ENCODE measurements around the gene NPC2.
"Not testable (repeated sequence)": the region's sequence is repeated elsewhere in the genome, so short reads cannot be mapped to it uniquely, and the experiment has no call there.

Gene NPC2

DNA sequence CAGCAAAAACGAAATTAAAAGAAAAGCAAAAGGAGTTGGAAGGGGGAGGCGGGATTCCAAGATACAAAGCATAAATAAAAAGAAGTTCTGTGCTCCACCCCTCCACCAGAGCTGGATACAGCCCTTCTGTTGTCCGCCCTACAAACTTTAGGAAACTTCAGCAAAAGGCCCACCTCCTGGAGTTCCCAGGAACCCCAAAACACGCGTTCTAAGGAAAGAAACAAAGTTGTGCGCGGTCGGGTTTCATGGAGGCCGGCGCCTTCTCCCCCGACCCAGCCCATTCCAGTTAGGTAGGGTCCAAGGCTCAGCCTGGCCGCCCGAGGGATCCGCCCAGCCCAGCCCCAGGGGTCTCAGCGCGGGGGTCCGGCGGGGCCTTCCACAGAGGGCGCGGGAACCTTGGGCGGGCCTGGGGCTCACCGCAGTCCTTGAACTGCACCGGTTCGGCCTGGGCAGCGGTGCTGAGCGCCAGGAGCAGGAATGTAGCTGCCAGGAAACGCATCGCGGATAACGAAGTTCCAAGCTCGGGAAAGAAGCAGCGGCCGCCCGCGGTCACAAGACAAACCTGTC lies at the start of gene NPC2:
NPC2 (minus strand) TSS at position 530 of the 567 bp plus-strand sequence; CDS start at position 499, 31 bp downstream.
- no peak for DNase-seq (ENCODE audit: extremely low spot score)
- TF ChIP-seq SP1 (IDR thresholded peaks at IDR 0.05) (no peak), L3MBTL2 (conservative IDR thresholded peaks at IDR 0.05) (no peak), FOXK2 (IDR thresholded peaks at IDR 0.05) (no peak), TARDBP (IDR thresholded peaks at IDR 0.05) (no peak), ELF4 (IDR thresholded peaks at IDR 0.05) (no peak), FOXA1 (IDR thresholded peaks at IDR 0.05) (no peak), ARNT (IDR thresholded peaks at IDR 0.05) (no peak), NFRKB (IDR thresholded peaks at IDR 0.05) (no peak), SUZ12 (IDR thresholded peaks at IDR 0.05) (no peak), HDGF (IDR thresholded peaks at IDR 0.05; ENCODE audit: borderline replicate concordance) (no peak), ZNF384 (IDR thresholded peaks at IDR 0.05) (no peak), LEF1 (IDR thresholded peaks at IDR 0.05; ENCODE audit: borderline replicate concordance) (no peak), BHLHE40 (IDR thresholded peaks at IDR 0.05; ENCODE audit: borderline replicate concordance) (no peak), CTBP1 (IDR thresholded peaks at IDR 0.05; ENCODE audit: borderline replicate concordance) (no peak), FOXM1 (IDR thresholded peaks at IDR 0.05; ENCODE audit: borderline replicate concordance) (no peak)
- TF ChIP-seq, protein P1, sequence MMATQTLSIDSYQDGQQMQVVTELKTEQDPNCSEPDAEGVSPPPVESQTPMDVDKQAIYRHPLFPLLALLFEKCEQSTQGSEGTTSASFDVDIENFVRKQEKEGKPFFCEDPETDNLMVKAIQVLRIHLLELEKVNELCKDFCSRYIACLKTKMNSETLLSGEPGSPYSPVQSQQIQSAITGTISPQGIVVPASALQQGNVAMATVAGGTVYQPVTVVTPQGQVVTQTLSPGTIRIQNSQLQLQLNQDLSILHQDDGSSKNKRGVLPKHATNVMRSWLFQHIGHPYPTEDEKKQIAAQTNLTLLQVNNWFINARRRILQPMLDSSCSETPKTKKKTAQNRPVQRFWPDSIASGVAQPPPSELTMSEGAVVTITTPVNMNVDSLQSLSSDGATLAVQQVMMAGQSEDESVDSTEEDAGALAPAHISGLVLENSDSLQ (IDR thresholded peaks at IDR 0.05), result no peak
- CTCF ChIA-PET, result interaction anchor here (0.6 to 1.8 kb wide), 6 partner anchors 10 to 354 kb away, joined by 3 to 11 read pairs (median 3); no protein-coding TSS in a partner anchor
- POLR2A ChIA-PET, result interaction anchor here (0.6 to 1.2 kb wide), 8 partner anchors 10 to 190 kb away, joined by 3 to 7 read pairs (median 4); partner anchors contain the start of gene ABCD4

DNA sequence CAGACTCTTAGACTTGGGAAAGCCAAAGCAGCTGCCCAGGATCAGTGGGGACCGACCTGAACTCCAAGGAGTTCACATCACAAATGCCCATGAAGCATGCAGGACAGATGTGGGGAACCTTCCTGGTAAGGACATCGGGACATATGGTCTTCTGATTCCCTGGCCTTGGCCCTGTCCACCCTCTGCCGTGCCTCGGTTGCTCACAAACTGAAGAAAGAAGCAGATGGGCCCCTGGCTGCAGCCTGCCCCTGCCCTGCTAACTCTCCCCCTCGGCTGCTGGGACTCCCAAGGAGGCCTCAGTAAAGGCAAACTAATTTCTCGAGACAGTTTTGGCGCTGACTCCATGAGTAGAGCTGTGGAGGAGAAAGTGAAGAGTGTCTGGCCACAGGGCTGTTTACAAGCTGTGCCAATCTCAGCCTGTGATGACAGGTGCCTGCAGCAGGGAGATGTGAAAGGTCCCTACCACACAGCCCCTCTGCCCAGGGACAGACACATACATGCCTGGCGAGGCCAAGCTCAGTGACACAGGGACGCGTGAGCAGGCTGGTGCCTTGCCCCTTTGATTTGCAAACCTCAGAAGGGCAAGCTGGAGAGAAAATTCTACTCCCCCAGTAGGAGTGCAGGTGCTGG lies 49.1 kb upstream of the NPC2 start:
- ChIA-PET POLR2A (interaction anchor here (0.9 to 1.0 kb wide), 2 partner anchors 17 kb away, joined by 3 to 4 read pairs; no protein-coding TSS in a partner anchor), CTCF (interaction anchor here (0.9 to 1.4 kb wide), 2 partner anchors 10 kb away, joined by 3 to 11 read pairs; no protein-coding TSS in a partner anchor)
- no peak for DNase-seq (ENCODE audit: extremely low spot score)
- TF ChIP-seq TARDBP (IDR thresholded peaks at IDR 0.05), result no peak
- no peak for TF ChIP-seq FOXM1 (IDR thresholded peaks at IDR 0.05; ENCODE audit: borderline replicate concordance)
- no peak for TF ChIP-seq L3MBTL2 (conservative IDR thresholded peaks at IDR 0.05)
- no peak for TF ChIP-seq FOXA1 (IDR thresholded peaks at IDR 0.05)
- no peak for TF ChIP-seq ELF4 (IDR thresholded peaks at IDR 0.05)
- TF ChIP-seq ZNF384 (IDR thresholded peaks at IDR 0.05), result no peak
- TF ChIP-seq LEF1 (IDR thresholded peaks at IDR 0.05; ENCODE audit: borderline replicate concordance), result no peak
- TF ChIP-seq BHLHE40 (IDR thresholded peaks at IDR 0.05; ENCODE audit: borderline replicate concordance), result no peak
- no peak for TF ChIP-seq ARNT (IDR thresholded peaks at IDR 0.05)
- TF ChIP-seq SUZ12 (IDR thresholded peaks at IDR 0.05), result no peak
- TF ChIP-seq, protein P1 (IDR thresholded peaks at IDR 0.05), result no peak
- TF ChIP-seq NFRKB (IDR thresholded peaks at IDR 0.05), result no peak
- TF ChIP-seq HDGF (IDR thresholded peaks at IDR 0.05; ENCODE audit: borderline replicate concordance), result no peak
- TF ChIP-seq CTBP1 (IDR thresholded peaks at IDR 0.05; ENCODE audit: borderline replicate concordance), result no peak
- TF ChIP-seq FOXK2 (IDR thresholded peaks at IDR 0.05), result no peak

DNA sequence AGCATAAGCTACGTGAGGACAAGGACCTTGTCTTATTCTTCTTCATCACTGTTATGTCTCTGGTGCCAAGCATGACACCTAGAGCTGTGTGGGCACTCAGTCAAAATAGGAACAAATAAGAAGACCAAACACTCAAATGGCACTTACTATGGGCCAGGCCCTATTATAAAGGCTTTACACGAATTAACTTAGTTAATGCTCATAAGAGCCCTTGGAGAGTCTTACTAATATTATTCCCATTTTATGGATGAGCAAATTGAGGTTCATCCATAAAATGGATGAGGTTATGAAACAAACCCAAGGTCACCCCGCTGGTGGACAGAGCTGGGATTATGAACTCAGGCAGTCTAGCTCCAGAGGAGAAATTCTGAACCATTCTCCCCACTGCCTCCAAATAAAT lies 48.1 kb upstream of the NPC2 start:
- no peak for DNase-seq (ENCODE audit: extremely low spot score)
- no peak for TF ChIP-seq NFRKB (IDR thresholded peaks at IDR 0.05)
- no peak for TF ChIP-seq ZNF384 (IDR thresholded peaks at IDR 0.05)
- TF ChIP-seq SP1 (IDR thresholded peaks at IDR 0.05), result no peak
- TF ChIP-seq TARDBP (IDR thresholded peaks at IDR 0.05), result no peak
- TF ChIP-seq FOXA1 (IDR thresholded peaks at IDR 0.05), result no peak
- TF ChIP-seq, protein P1 (IDR thresholded peaks at IDR 0.05), result no peak
- ChIA-PET CTCF (no interaction called here), POLR2A (no interaction called here)

DNA sequence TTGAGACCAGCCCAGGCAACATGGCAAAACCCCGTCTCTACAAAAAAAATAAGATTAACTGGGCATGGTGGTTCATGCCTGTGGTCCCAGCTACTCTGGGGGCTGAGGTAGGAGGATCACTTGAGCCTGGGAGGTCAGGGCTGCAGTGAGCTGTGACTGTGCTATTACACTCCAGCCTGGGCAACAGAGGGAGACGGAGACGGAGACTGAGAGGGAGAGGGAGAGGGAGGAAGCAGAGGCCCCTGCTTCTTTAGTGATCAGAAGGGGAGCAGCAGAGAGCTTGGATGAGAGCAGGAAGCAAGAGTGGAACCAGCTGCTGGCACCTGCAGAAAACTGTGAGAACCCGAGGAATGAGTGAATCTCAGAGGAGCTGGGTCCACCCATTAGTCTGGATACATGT lies 46.4 kb upstream of the NPC2 start:
- ChIA-PET CTCF (no interaction called here), POLR2A (no interaction called here)
- TF ChIP-seq HDGF (IDR thresholded peaks at IDR 0.05; ENCODE audit: borderline replicate concordance), result no peak
- no peak for TF ChIP-seq FOXA1 (IDR thresholded peaks at IDR 0.05)
- TF ChIP-seq NFRKB (IDR thresholded peaks at IDR 0.05), result no peak
- TF ChIP-seq BHLHE40 (IDR thresholded peaks at IDR 0.05; ENCODE audit: borderline replicate concordance), result no peak
- no peak for DNase-seq (ENCODE audit: extremely low spot score)

DNA sequence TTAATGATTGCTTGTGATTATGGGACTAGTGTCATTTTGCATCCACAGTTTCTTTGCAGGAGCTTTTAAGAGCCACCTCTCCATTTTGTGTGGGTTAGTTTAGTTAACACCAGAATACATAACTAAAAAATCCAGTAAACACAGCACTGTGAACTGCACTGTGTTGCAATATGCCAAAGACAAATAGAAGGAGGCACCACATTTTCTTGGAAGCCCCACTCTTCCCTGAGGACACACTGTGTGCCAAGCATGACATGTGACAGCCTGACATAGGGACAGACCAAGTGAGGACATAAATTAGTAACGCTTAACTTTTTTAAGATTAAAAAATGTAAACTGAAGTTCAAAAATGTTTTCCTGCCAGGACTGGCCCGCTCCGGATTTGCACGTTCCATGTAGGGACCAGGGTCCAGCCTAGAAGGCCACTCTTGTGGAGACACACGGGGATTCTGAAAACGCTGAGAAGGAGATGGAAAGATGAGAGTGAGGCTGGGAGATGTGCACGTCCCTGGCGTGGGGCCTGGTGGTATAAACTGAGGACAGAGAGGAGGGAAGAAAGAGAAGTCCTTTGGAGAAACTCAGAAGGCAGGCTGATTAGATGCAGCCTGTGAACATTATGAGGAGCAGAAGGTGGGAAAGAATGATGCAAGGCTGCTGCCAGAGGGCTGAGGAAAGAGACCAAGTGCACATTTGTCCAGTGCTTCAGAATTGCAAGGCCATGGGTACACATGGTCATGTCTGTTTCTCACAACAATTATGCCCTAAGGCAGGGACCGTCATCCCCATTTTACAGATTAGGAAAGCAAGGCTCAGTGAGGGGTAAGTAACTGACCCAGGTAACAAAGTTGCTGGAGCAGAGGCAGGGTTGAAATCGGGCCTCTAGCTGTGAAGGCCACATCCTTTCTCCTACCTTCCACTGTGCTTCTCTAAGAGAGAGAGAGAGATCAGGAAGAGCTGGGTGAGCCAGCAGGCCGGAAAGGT lies 45.6 kb upstream of the NPC2 start:
- CTCF ChIA-PET, result no interaction called here
- TF ChIP-seq CTBP1 (IDR thresholded peaks at IDR 0.05; ENCODE audit: borderline replicate concordance), result no peak
- TF ChIP-seq LEF1 (IDR thresholded peaks at IDR 0.05; ENCODE audit: borderline replicate concordance), result no peak
- TF ChIP-seq BHLHE40 (IDR thresholded peaks at IDR 0.05; ENCODE audit: borderline replicate concordance), result no peak
- TF ChIP-seq, protein P1 (IDR thresholded peaks at IDR 0.05), result no peak
- no peak for TF ChIP-seq ELF4 (IDR thresholded peaks at IDR 0.05)
- no peak for TF ChIP-seq SP1 (IDR thresholded peaks at IDR 0.05)
- TF ChIP-seq NFRKB (IDR thresholded peaks at IDR 0.05), result no peak
- no peak for DNase-seq (ENCODE audit: extremely low spot score)
- POLR2A ChIA-PET, result no interaction called here

DNA sequence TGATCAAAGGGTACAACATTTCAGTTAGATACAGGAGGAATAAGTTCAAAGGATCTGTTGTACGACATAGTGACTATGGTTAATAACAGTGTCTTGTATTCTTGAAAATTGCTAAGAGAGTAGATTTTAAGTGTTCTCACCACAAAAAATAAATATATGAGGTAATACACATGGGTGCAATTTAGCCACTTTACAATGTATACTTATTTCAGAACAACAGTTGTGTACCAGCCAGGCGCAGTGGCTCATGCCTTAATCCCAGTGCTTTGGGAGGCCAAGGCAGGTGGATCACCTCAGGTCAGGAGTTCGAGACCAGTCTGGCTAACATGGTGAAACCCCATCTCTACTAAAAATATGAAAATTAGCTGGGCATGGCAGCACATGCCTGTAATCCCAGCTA lies 43.2 kb upstream of the NPC2 start:
- POLR2A ChIA-PET, CTCF ChIA-PET: not testable (repeated sequence)

More for the DNA sequence above, 43.2 kb upstream of the NPC2 start:
- not testable (repeated sequence) for DNase-seq (ENCODE audit: extremely low spot score)

All from HEK293T (cell line).